NCI-H1417 treated with DMSO at 0.1 percent for 48 hours (cell line): ENCODE data around the gene SDHC.
A peak's percentile ranks its signal among the peaks of the same experiment; 100 is the strongest.

Experiments
- DNase-seq: peaks from one replicate; lab custom pipeline; 2025; lab: John Stamatoyannopoulos, UW

Gene SDHC, protein sequence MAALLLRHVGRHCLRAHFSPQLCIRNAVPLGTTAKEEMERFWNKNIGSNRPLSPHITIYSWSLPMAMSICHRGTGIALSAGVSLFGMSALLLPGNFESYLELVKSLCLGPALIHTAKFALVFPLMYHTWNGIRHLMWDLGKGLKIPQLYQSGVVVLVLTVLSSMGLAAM

DNA sequence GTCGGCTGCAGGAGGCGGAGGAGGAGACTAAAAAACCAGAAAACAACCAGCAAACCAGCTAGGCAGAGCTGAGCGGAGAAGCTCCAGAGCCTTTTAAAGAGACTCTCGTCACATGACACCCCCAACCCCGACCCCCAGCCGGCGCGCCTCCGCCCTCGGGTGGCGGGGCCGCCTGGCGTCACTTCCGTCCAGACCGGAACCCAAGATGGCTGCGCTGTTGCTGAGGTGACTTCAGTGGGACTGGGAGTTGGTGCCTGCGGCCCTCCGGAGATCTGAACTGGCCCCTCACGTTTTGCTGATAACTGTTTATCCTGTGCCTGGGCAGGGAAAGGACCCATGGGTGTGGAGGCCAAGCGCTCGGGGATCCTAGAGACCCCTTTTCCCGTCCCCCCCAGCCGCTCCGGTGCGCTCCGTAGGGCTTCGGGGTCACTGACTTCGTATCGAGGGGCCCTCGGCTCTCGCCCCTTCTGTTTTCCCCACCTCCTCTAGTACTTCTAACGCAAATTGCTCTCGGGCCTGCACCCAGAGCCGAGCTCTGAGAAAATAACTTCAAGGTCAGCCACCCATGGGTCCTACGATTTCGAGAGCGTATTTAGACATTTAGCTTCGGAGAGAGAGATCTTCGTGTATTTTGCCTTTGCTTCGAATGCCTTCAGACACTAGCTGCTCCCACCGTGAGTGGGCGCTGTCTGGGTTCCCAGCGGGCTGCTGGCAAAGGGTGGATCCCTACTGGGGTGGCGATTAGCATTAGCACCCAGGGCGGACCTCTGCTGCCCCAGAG lies at the start of gene SDHC:
Gene SDHC (plus strand): TSS at position 181 of the 781 bp plus-strand sequence. CDS start 25 bp downstream, at position 206.
- DNase-seq = peak; percentile 31

DNA sequence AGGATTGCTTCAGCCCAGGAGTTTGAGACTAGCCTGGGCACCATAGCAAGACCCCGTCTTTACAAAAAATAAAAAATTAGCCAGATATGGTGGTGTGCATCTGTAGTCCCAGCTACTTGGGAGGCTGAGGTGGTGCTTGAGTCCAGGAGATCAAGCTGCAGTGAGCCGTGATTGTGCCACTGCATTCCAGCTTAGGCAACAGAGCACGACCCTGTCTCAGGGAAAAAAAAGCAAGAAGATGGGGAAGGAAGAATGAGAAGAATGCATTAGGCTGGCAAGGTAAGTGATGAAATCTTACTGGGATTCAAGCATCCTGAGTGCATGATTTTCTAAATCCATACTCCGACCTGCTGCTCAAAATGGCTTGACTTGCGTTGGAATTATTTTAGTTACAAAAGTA lies 48.9 kb upstream of the SDHC start:
- DNase-seq = no peak

DNA sequence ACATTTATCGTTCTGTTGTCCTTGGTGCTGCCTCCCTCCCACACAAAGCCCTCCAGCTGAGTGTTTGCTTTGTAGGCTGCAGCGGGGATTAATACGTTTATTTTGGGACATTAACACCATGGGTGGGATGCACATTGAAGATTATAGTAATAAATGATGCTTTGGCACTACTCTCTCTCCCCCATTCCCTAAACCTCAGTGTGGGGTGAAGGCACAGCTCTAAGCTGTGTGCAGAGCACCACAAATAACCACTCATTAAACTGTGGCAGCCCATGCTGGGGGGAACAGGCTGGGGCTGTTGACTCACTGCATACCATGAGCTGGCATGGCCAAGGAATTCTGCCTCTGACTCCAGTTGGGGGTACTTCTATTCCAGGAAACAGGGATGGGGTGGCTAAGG lies 48.0 kb upstream of the SDHC start:
- no peak for DNase-seq

DNA sequence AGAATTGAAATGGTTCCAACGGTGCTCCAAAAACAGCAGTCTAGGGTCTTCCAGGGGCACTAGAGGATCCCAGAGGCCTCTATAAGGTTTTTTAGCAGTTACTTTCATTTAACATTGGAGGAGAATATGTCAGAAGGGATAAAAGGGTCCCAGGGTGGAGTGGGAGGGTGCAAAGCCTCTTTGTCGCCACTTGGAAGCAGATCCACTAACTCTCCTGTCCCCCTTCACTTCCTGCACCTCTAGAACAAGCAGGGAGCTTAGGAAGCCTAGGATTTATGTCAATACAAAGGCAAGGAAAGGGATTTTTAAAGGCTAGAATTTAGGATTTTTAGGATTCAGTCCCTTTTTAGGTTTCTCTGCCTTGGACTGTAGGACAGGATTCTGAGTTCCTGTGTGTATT lies 47.3 kb upstream of the SDHC start:
- no peak for DNase-seq

DNA sequence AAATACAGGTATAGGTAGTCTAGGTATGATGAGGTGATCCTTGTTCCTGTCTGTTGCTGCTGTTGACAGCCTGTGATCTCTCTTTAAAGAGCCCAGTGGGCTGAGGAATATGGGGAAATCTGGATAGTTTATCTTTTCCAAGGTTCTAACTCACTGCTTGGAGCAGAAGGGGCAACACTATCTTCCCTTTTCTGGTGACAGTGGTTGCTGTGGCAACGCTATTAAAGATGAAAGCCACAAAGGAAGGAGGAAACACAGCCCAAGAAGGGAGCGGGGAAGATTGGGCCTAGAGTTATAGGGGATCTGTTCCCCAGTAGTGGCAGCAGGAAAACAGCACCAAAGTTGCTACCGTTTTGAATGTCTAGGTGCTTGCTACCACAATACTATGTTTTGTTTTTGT lies 46.9 kb upstream of the SDHC start:
- no peak for DNase-seq

DNA sequence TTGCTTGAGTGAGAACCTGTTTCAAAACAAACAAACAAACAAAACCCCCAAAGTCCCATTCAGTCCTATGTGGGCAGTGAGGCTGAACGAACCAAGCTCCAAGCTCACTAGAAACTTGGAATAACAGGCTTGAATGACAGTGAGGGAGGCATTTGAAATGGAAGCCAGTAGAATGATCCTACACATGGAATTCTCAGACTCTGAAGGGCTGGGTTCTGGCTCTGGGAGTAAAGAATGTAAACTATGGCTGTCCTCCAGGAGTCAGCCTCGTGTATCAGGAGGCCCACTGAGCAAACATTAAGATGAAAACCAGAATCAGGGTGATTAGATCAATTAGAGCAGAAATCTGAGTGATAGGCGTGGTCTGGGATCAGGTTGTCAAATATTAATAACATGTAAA lies 40.8 kb upstream of the SDHC start:
- DNase-seq = no peak

DNA sequence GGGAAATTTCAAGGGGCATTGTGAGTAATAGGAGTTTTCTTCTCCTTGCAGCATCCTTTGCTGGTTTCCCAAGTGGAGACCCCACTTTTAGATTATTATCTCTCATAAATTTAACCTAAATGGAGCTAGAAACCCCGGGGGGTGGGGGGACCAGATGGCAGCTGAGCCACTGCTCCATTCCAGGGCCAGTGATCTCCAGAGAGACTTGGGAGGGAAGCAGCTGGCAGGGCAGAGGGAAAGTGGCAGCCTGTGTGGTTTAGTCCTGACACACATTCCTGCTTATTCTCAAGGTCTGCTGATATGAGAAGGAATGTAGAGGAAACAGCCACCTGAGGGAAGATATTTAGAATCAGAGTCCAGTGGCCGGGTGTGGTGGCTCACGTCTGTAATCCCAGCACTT lies 39.3 kb upstream of the SDHC start:
- no peak for DNase-seq

DNA sequence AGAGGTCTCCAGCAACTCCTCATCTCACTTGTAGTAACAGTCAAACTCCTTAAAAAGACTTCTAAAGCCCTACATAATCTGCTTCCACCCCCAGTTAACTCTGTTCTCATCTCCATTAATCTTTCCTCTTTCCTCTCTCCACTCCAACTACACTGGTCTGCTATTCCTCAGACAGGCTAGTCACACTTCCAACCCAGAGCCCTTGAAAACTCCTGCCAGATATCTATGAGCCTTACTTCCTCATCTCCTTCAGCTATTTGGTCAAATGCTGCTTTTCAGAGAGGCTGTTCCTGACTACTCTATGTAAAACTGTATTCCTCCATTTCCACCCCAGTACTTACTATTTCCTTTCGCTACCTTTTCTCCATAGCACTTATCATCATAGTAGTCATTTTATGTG lies 31.2 kb upstream of the SDHC start:
- no peak for DNase-seq

DNA sequence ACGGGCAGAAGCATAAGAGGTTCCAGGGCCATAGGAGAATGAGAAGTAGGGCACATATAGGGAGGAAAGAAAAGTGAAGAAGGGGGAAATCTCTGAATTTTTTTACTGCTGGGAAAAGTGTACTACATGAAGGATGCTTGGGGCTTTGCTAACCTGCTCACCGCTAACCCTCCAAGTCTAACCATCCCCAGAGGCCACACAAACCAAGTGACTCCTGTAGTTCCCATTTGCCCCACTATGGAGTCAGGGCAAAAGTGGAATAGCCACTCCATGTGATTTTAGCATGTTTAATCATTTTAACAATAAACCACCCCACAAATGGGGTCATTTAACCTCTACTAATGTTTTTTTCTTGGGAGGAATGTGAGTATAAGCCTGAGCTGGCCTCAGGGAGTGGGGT lies 29.1 kb upstream of the SDHC start:
- no peak for DNase-seq

DNA sequence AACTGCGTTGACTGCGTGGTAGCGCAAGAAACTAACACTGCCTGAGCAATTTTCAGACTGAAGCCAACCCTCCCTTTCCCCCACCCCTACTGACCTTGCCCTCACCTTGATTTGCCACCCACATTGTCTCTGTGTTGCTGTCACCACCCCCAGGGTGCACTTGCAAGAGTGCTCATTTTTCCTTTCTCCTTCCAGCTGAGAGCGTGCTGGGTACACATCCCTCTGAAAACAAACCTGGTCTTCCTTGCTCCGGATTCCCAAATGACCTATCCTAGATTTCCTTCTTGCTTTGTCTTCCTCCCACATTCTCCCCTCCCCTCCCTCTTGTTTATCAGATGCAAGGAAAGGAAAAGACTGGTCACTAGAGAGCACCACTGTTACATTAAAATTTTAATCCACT lies 28.7 kb upstream of the SDHC start:
- no peak for DNase-seq

DNA sequence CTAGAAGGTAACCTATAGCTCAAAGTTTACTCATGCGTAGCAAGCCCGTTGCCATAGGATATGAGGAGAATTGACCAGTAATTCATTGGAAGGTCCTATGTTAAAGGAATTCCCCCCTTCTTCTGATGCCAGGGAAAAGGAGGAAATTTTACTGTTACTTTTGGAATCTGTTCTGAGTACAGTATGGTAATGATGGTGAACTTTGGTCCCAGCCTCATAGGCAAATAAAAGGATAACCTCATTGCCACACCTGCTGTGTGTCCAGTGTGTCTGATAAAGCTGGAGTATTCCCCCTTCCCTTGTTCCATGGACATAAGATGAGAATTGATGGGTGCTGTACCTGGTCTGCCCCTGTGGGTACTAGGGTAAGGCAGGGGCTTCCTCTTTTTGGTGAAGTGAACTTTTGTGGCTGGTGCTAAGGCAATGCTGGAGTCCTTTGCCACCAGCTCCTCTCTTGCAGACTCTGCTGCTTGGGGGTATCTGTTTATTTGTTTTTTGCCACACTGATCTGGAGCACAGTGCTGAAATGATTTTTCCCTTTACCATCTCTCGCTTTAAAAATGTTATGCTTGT lies 26.6 kb upstream of the SDHC start:
- DNase-seq = no peak

DNA sequence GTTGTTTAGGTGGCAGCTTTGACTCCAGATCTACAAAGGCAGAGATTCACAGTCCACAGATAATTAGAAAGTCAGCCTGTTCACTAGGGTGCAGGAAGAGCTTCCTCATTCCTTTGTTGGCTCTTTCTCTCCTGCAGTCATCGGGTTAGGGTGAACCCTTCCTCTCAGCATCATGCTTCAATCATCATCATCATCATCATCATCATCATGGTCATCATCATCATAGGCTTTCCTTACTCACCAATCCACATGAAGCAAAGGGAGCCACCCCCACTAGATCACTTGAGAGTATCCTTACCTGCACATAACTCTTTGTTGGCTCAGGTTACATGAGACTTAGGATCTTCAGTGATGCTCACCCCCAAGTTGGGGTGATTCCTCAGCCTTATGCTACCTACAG lies 23.4 kb upstream of the SDHC start:
- DNase-seq = no peak

DNA sequence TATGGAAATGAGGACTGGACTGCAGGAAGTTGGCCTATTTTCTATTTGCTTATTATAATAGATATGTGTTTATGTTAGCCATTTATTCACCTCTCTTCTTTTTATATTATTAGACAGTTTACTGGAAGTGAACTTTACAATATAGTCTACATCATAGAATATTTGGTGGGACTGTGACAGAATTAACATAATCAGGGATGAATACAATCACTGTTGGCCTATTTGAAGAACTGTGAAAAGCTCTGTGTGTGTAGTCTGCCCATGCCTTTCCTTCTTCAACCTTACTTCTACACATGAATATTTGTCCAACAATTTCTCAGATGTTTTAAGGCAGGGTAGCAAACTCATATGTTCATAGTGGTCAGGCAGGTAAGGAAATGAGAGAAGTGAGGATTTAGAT lies 16.8 kb upstream of the SDHC start:
- DNase-seq = no peak

DNA sequence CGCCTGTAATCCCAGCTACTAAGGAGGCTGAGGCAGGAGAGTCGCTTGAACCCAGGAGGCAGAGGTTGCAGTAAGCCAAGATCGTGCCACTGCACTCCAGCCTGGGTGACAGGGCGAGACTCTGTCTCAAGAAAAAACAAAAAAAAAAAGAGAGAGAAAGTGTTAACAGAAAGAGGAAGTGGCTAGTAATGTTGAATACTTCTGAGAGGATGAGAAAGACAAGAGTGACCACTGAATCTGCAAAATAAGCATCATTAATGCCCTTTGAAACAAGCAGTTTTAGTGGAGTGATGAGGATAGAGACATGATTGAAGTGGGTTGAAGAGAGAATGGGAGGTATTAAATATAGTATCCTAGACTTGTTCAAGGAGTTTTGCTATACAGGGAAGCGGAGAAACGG lies 16.1 kb upstream of the SDHC start:
- DNase-seq = no peak

DNA sequence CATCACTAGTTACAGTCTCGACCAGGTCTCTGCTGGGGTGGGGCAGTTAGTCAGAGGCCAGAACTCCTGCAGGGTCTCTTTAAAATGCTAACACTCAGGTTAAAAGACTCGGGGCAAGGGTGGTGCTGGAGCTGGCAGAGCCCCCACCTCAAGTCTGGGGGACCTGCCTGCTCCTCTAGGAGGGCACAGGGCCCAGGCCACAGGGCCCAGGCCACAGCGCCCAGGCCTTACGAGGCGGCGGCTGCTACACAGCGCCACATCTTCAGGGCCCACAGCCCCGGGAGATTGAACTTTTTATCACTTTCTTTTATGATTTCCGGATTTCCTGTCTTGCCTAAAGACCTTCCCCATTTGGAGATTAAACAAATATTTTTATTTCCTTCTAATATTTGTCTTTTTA lies 14.8 kb upstream of the SDHC start:
- DNase-seq = no peak

DNA sequence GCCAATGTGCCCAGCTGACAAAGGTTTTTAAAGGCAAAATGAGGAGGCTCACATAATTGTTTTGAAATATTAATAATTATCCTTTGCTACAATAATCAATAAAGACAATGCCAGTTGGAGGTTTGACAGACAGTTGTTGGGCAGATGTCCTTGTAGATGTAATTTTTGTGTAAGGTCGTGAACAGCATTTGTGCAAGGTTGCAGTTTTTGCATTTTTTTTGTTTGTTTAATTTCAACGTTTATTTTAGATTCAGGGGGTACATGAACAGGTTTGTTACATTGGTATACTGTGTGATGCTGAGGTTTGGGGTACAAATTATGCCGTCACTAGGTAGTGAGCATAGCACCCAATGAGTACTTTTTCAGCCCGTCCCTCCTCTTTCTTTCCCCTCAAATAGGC lies 13.7 kb upstream of the SDHC start:
- no peak for DNase-seq

DNA sequence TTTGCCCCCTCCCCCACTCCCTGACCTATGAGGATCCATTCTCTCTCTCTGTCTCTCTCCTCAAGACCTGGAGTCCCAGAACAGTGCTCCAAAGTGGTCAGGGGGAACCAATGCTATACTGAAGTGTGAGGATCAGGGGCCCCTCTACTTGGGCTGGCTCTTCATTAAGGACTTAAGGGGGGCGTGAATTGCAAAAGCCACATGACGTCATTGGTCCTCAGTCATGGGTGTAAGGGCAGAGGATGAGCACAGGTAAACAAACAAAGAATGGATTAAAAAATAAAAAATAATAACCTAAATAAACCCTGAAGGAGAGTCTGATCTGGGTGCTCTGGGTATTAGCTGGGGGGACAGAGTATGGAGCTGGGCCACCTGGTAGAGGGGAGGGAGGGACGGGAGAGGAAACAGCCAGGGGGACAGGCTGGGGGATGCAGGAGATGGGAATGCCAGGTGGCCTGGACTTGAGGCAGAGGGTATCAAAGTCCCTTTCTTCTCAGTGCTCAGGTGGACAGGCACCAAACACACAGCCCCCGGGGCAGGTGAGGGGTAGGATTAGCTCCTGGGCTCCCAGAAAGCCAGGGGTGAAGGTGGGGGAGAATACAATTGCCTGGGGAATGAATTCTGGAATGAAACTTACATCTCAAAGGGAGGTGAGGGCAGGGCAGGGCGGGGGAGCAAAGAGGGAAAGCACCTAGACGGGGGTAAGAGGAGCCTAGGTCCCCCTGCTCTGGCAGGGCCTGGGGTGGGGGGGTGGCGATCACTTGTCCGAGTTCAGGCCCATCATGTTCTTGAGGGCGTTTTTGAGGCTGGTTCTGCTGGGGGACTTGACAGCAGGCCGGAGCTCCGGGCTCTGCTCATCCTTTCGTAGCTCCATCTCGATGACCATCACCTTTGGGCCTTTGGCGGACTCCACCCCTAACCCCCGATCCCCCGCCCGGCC lies 9.0 kb upstream of the SDHC start:
- DNase-seq = no peak

DNA sequence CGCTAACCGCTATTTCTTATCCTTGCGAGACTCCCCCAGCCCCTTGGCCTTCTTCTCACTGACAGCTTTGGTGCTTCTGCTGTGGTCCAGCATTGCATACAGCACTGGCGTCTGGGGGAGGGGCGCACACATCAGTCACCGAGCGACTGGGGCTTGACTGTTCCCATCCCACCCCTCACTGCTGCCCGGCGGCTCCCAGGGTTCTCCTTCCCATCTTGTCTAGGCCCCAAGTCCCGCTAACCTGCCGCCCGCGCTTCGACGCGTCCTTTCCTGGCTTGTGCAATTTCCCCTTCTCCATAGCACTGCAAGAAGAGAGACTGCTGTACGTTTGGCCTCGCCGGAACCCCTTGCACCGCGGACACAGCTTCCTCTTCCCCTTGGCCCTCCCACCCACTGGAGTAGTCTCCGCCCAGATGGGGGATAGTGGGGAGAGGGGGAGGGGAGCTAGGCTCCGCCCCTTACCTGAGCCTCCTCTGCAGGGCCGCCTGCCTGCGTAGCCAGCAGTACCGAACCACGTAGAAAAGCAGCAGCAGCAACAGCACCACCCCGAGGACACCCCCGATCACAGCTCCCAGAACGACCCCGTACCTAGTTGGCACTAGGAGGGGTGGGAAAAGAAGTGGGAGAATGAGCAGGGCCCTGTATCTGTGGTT lies 8.2 kb upstream of the SDHC start:
- DNase-seq = peak; percentile 44

DNA sequence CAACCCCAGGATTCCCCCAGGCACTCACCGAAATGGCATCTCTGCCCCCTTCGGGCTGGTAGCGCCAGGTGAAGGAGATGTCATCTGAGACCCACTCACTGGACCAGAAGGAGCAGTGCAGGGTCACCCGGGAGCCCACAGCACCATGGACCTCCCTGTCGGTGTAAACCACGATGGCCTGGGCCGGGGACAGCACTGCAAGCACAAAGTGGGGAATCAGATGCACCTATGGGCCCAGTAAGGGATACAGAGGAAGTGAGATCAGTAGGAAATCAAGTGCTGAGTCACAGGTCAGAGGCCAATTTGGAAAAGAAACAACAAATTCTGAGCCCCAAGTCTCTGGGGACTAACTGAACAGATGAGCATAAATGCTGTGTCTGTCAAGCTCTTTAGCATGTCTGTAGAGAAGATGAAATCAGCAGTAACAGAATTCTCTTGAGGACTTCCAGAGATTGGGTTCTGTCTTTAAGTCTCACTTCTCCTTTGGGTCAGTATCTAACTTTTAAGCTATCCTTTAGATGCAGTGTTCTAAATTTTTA lies 6.9 kb upstream of the SDHC start:
- DNase-seq = no peak

DNA sequence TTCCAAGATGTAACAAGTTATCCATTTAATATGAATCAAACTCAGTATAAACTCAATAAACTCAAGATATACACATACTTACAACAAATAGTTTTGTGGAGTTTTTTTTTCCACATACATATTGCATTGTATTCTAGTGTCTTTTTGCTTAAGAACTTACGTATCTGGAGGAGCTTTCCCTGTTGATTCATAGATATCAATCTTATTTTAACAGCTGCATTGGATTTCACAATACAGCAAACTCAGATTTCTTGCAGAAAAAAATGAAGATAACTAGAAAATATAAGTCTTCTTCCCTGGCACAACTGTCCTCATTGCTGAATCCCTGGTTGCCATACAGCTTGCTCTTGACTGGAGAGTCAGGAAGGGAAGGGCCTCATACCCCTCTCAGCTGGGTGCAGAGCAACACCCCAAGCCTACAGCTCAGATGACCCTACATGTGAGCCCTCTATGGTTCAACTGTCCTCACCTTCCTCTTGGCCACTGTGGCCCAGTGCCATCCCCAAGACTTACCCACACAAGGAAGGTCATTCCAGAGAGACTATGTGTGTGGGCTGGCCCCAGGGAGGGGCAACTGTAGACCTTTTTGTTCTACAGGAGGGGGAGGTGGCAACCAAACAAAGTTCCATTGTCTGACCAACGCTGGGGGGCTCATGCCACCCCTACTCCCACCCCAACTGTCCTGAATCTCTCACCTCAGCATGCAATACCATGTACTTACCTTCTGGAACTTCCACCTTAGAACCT lies 6.1 kb upstream of the SDHC start:
- no peak for DNase-seq

DNA sequence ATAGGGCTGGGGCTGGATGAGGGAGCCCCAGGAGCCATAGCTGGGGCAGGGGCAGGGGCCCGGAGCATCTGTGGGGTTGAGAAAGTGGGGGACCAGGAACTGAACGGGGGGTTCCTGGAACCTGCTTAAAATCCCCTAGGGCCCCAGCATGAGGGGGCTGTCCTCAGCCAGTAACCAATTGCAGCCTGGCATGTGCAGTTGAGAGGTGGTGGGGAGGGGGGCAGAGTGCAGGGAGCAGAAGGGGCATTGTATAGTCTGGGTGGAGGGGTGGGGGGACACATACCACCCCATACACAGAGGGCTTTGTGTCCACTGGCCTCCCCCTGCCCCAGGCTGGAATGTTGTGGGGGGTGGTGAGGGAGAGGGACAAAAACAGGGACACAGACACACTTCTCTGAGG lies 4.3 kb upstream of the SDHC start, which contains the start of gene MPZ:
Gene MPZ (minus strand): TSS at position 101 of the 400 bp plus-strand sequence. CDS start 63 bp downstream, at position 38.
- no peak for DNase-seq
